HepG2 (cell line): ENCODE results near the gene KRTAP5-2. TPM values are rescaled to one million over a fixed set of nuclear protein-coding genes. Genes with fewer than 3 reads are reported as not detected.

ENCODE experiments used
- ATAC-seq: fragments of 200-7000 bp; cut with Tn5 transposase; 3 replicates; pipeline ENCODE4 v1.9.1; 2020; ENCODE audit warnings: mild to moderate bottlenecking, moderate library complexity
- BruUV-seq: library from RNA; stranded (reverse); fragments of 400-500 nt; replicated peaks from 2 replicates; lab custom pipeline; 2021; lab: Mats Ljungman, UMichigan
- CTCF ChIA-PET: fragments of 300-600 bp; formaldehyde crosslinking; extraction: SDS; loops from one replicate; lab custom pipeline; 2021; ENCODE audit warnings: low total read pairs, inconsistent platforms, low intra/inter-chr PET ratio; lab: Yijun Ruan, JAX
- POLR2A ChIA-PET: fragments of 350-600 bp; sonication (Branson Sonifier 250); formaldehyde crosslinking; loops from one replicate; lab custom pipeline; 2020; ENCODE audit warnings: antibody characterized with exemption, inconsistent platforms; lab: Yijun Ruan, JAX
- DNase-seq: peaks from one replicate; pipeline ENCODE4 v3.0.0-alpha.2; 2015; ENCODE audit warnings: low spot score
- FAIRE-seq: peaks from 3 replicates; lab custom pipeline; 2011; peaks lifted over from hg19 to GRCh38; lab: Jason Lieb, UNC
- H2AFZ ChIP-seq: one replicate; pipeline ENCODE4 v1.6.1; 2011; ENCODE audit warnings: low read length, inconsistent platforms
- H3K27ac ChIP-seq: fragments of 300-600 bp; 3 replicates; pipeline ENCODE4 v1.8.0; 2011; ENCODE audit warnings: mixed run types, mild to moderate bottlenecking, mixed read lengths, low read length, inconsistent platforms; ENCODE audit not compliant: insufficient read depth; ENCODE audit errors: extremely low read length
- H3K27me3 ChIP-seq, 2 experiments: fragments of 200-600 bp in 1 of 2; 2 replicates in 1 of 2; 3 replicates in 1 of 2; pipeline versions ENCODE4 v1.6.0 to v1.8.0; 2011; ENCODE audit warnings: low read length in 2 of 2, mild to moderate bottlenecking in 2 of 2, moderate library complexity in 2 of 2, inconsistent platforms in 1 of 2; ENCODE audit not compliant: insufficient read depth in 2 of 2, control insufficient read depth in 1 of 2
- H3K36me3 ChIP-seq, 2 experiments: fragments of 200-600 bp in 1 of 2; replicated peaks in 1 of 2; 2 replicates in 1 of 2; 3 replicates in 1 of 2; pipeline versions ENCODE4 v1.5.1 to v1.8.0; 2011; ENCODE audit warnings: low read length in 2 of 2, inconsistent platforms in 1 of 2; ENCODE audit not compliant: insufficient read depth in 2 of 2, control insufficient read depth in 1 of 2
- H3K4me1 ChIP-seq: 2 replicates; pipeline ENCODE4 v1.5.1; 2012; ENCODE audit warnings: low read length, inconsistent platforms; ENCODE audit not compliant: insufficient read depth
- H3K4me2 ChIP-seq: 2 replicates; pipeline ENCODE4 v1.6.0; 2011; ENCODE audit warnings: low read depth, low read length, inconsistent platforms
- H3K4me3 ChIP-seq, 3 experiments: fragments of 200-600 bp in 1 of 3; sonication (generic), shearing (Covaris generic) in 1 of 3; replicated peaks in 1 of 3; 2 replicates each; pipeline ENCODE4 v1.5.1; 2011 to 2016; ENCODE audit warnings: low read length in 3 of 3, inconsistent platforms in 2 of 3, low read depth in 2 of 3, mild to moderate bottlenecking in 2 of 3, control low read depth in 1 of 3, mixed read lengths in 1 of 3; ENCODE audit not compliant: insufficient read depth in 1 of 3
- H3K79me2 ChIP-seq: one replicate; pipeline ENCODE4 v1.6.1; 2011; ENCODE audit warnings: low read length, inconsistent platforms; ENCODE audit not compliant: insufficient read depth
- H3K9ac ChIP-seq: 2 replicates; pipeline ENCODE4 v1.6.0; 2011; ENCODE audit warnings: mild to moderate bottlenecking, low read depth, low read length, inconsistent platforms; ENCODE audit not compliant: insufficient read depth
- H3K9me3 ChIP-seq: 2 replicates; pipeline ENCODE4 v1.5.1; 2012; ENCODE audit warnings: mild to moderate bottlenecking, low read length
- H4K20me1 ChIP-seq: 2 replicates; pipeline ENCODE4 v1.6.0; 2011; ENCODE audit warnings: inconsistent platforms, mild to moderate bottlenecking, low read length, moderate library complexity; ENCODE audit not compliant: insufficient read depth
- BCLAF1 ChIP-seq: fragments of 450-650 bp; IDR thresholded peaks from 2 replicates; pipeline ENCODE4 v1.6.1; 2017; ENCODE audit warnings: mild to moderate bottlenecking
- ISL2 ChIP-seq: sonication (generic); formaldehyde crosslinking; IDR thresholded peaks from 2 replicates; pipeline ENCODE4 v1.5.0; 2020; ENCODE audit warnings: missing genetic modification reagents
- NR2F6 ChIP-seq, 2 experiments: IDR thresholded peaks; 2 replicates each; pipeline ENCODE4 v1.6.1; 2016; ENCODE audit warnings: antibody characterized with exemption in 1 of 2, mild to moderate bottlenecking in 1 of 2
- RFX1 ChIP-seq: fragments of 450-650 bp; IDR thresholded peaks from 2 replicates; pipeline ENCODE4 v1.6.1; 2017
- TFDP2 ChIP-seq: sonication (generic); formaldehyde crosslinking; IDR thresholded peaks from 2 replicates; pipeline ENCODE4 v1.4.0; 2020; ENCODE audit warnings: missing genetic modification reagents
- ZFP62 ChIP-seq: sonication (generic); formaldehyde crosslinking; IDR thresholded peaks from 2 replicates; pipeline ENCODE4 v1.4.0; 2020; ENCODE audit warnings: missing genetic modification reagents
- ZNF496 ChIP-seq: sonication (generic); formaldehyde crosslinking; IDR thresholded peaks from 2 replicates; pipeline ENCODE4 v1.8.1; 2023; ENCODE audit warnings: mild to moderate bottlenecking, moderate library complexity, missing genetic modification reagents; ENCODE audit not compliant: insufficient replicate concordance
- WGBS: methylation state at CpG from one replicate; pipeline ENCODE4 v1.1.6; 2017; ENCODE audit warnings: low lambda C conversion rate; 5-methylcytosine and 5-hydroxymethylcytosine counted together
- in situ Hi-C: cut with HindIII; loops from 2 replicates; pipeline ENCODE4 v1.10.0; 2017; ENCODE audit warnings: low pct_unique_long_range_greater_than_20kb; ENCODE audit not compliant: extremely low pct_ligation_motif_present
- intact Hi-C: fragments of 100-400 bp; cut with micrococcal nuclease; formaldehyde crosslinking; loops from one replicate; pipeline ENCODE4 v1.10.0; 2022; ENCODE audit not compliant: unreplicated experiment
- polyA plus RNA-seq, 8 experiments: library from polyadenylated mRNA; depleted of rRNA in 3 of 8; stranded (reverse) in 7 of 8; unstranded in 1 of 8; fragments of >200 nt; fragmentation: Illumina TruSeq in 4 of 8; extraction: Trizol in 4 of 8; gene quantifications; 2 replicates each; pipeline versions ENCODE4 v1.2.1 to v1.2.3, GENCODE V29; 2011 to 2016; ENCODE audit warnings: low read depth in 4 of 8, missing spikeins in 1 of 8, mixed read lengths in 1 of 8; ENCODE audit not compliant: insufficient read depth in 1 of 8
- total RNA-seq, 5 experiments: library from RNA; depleted of rRNA; stranded (reverse); fragments of >200 nt; fragmentation: Illumina TruSeq; extraction: Trizol; gene quantifications; 2 replicates each; pipeline ENCODE4 v1.2.3, GENCODE V29; 2016; ENCODE audit warnings: low read depth in 1 of 5

The KRTAP5-2 gene
- total and polyA plus RNA-seq, 2 of the 13 experiments (the other 11 are each of a cell fraction or from before 2014, with no cell fraction given), result not detected

- CTCF ChIA-PET, result no interaction called here
- 93% methylated on average over 9 of the region's 9 CpGs for WGBS
- peaks cover 4% of the 10 kb centered on the region; the same call in 1 of the 2 replicates for H4K20me1 ChIP-seq
- H3K4me1 ChIP-seq, result no peaks in the 10 kb centered on the region
- H3K36me3 ChIP-seq, result no peaks in the 10 kb centered on the region
- intact Hi-C loops, result loop anchor here (2.0 kb wide), 1 partner anchor 19 kb away; no protein-coding TSS in a partner anchor
- TF ChIP-seq ZFP62, result no peak
- no peak for TF ChIP-seq ISL2 (CRISPR knock-in tag)
- no peak for TF ChIP-seq NR2F6 (IDR thresholded peaks at IDR 0.05)
- no peak for TF ChIP-seq NR2F6 (CRISPR knock-in tag; IDR thresholded peaks at IDR 0.05)
- no peak for TF ChIP-seq ZNF496 (CRISPR knock-in tag)
- TF ChIP-seq RFX1, result no peak
- TF ChIP-seq BCLAF1, result no peak
- no peak for TF ChIP-seq TFDP2 (CRISPR knock-in tag)
- TF ChIP-seq, all 625 proteins: peak for 0
- no peaks in the 10 kb centered on the region; a peak in 1 of 5 replicates for H3K27me3 ChIP-seq
- H3K9me3 ChIP-seq, result no peaks in the 10 kb centered on the region
- DNase-seq (no peak), ATAC-seq (no peak), FAIRE-seq (no peak)
- no peak overlapping the region for H3K4me3 ChIP-seq
- no peak overlapping the region for H3K27ac ChIP-seq
- no peak overlapping the region for H3K4me2 ChIP-seq
- in situ Hi-C loops, result no loop called here
- BruUV-seq, result no TSS peak
- no peak overlapping the region for H2AFZ ChIP-seq
- H3K79me2 ChIP-seq, result no peaks in the 10 kb centered on the region
- H3K9ac ChIP-seq, result no peak overlapping the region
- POLR2A ChIA-PET, result no interaction called here
Measured at GRCh38 chr11:1555713-1556153, 42.4 kb downstream of the KRTAP5-2 start.
